Smooth muscle cell of bladder (primary cell): ENCODE data around the gene PIK3C2G. TPM values are rescaled to one million over a fixed set of nuclear protein-coding genes. Genes with fewer than 3 reads are reported as not detected.

Experiments used
- total RNA-seq: library from RNA; depleted of rRNA; stranded (reverse); fragments of >200 nt; gene quantifications from 2 replicates; pipeline ENCODE4 v1.2.3, GENCODE V29; 2014

The PIK3C2G gene
- not detected in 2 replicates for total RNA-seq

GRCh38 chr12:18261273-18261672, at the start of gene PIK3C2G:
Gene PIK3C2G, plus strand, starts transcription at chr12:18261518. Its CDS starts 20,564 bp downstream, at chr12:18282082.

Other genes with a start within 250 kb of the PIK3C2G start
- gene RERGL, start 171.3 kb upstream of the PIK3C2G start, total RNA-seq: not detected in 2 replicates